Measurements from ENCODE around the gene BSN.
A peak's percentile ranks its signal among the peaks of the same experiment; 100 is the strongest.
"Not testable (repeated sequence)": the region's sequence is repeated elsewhere in the genome, so short reads cannot be mapped to it uniquely, and the experiment has no call there.

Gene BSN

DNA sequence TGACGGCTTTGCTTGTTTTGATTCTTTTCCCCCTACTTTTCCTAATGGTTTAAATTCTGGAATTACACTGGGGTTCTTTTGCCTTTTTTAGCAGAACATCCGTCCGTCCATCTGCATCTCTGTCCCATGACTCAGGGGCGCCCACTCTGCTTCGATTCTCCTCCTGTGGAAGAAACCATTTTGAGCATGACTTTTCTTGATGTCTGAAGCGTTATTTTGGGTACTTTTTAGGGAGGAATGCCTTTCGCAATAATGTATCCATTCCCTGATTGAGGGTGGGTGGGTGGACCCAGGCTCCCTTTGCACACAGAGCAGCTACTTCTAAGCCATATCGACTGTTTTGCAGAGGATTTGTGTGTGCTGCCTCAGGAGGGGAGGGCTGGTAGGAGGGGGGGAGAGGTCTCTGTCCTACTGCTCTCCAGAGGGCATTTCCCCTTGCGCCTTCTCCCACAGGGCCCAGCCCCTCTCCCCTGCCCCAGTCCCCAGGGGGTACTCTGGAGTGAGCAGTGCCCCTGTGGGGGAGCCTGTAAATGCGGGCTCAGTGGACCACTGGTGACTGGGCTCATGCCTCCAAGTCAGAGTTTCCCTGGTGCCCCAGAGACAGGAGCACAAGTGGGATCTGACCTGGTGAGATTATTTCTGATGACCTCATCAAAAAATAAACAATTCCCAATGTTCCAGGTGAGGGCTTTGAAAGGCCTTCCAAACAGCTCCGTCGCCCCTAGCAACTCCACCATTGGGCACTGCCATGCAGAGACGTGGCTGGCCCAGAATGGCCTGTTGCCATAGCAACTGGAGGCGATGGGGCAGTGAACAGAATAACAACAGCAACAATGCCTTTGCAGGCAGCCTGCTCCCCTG is 19.5 kb upstream of the BSN start:
- DNase-seq, result no peak

DNA sequence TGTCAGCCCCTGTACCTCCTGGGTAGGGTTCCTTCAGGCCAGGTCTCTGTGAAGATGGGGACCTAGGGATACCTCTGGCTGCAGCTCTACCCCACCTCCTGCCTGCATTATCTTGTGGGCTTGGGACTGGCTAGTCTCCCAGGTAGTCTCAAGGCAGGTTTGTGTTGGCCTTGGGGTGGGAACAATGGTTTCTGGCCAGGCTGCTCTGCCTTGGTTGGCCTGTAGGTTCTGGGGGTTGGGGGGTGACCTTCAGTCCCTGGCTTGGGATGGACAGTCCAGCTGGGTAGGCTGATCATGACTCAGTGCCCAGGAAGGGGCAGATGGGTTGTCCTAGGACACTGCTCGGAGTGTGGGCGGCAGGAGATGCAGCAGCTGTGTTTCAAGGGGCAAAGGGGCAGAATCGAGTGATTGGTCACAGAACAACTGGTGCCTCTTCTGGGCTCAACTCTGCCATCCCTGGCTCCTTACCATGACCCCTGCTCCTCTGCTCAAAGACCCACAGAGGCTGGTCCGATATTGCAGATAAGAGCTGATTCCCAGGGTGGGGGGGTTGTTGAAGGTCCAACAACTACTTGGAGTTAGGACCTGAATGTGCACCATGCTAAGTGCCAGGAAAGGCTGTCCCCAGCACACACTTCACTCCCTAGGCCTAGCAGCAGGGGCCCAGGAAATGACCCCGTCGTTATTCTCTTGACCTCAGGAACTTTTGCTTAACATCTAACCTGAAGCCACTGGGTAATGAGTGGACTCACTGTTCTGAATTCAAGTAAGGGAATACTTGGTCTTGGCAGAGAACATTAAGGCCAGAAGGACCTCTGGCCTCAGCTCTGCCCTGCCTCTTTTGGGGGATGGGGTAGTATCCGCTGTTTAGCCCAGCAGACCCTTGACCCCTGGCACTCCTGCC is 18.1 kb upstream of the BSN start:
- no peak for DNase-seq

DNA sequence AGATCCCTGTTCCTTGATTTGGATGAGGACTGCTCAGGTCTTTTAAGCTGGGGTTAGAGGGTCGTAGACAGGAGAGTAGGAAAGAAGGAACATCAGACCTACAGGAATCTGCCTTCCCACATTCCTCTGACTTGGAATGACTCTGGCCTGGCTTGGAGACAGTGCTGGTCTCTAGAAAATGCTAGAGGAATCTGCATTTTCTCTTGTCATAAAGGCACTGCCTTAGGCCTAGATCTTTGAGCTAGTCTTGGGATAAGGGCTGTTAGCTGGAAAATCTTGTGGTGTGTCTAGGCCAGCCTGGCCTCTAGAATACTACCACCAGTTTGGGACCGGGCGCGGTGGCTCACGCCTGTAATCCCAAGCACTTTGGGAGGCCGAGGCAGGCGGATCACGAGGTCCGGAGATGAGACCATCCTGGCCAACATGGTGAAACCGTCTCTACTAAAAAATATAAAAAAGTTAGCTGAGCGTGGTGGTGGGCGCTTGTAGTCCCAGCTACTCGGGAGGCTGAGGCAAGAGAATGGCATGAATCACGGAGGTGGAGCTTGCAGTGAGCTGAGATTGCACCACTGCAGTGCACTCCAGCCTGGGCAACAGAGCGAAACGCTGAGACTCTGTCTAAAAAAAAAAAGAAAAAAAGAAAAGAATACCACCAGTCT is 17.3 kb upstream of the BSN start:
- DNase-seq, result no peak

DNA sequence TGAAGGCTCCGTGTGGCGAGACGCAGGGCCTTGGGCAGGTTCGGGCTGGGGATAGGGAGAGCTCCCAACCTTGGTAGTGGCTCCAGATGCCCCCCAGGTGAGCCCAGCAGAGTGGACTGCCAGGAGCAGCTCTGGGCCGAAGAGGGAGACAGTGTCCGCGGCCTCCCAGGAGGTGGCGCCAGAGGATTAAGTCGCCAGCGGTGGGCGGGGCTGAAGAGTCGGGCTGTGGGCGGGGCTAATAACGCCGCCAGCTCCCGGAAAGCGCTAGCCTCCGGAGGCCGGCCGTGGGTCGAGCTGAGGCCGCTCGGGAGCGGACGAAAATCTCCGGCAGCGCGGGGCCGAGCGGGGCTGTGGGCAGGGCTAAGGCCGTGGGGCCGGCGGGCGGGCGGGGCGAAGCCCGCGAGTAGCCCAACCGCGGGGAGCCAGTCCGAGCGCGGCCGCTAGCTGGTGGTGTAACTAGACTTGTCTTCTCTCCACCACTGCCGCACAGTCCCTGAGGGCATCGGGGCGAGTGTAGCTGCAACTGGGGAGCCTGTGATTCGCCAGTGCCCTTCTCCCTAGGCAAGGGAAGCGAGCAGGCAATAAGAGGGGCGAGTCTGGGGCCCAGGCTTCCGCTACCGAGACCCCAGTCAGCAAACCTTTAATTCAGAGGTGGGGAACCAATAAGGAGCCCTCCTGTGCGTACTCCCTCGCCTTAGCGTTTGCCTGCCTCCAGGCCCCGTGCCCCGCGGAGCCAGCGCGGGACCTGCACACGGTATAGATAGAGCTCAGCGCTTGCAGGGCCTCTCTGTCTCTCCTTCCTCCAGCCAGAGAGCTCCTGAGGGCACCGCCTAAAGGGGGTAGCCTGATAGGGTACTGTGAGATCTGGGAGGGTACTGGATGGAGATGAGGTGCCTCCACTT is 14.4 kb upstream of the BSN start:
- DNase-seq, result peak; percentile 68 to 92 (median 86)

DNA sequence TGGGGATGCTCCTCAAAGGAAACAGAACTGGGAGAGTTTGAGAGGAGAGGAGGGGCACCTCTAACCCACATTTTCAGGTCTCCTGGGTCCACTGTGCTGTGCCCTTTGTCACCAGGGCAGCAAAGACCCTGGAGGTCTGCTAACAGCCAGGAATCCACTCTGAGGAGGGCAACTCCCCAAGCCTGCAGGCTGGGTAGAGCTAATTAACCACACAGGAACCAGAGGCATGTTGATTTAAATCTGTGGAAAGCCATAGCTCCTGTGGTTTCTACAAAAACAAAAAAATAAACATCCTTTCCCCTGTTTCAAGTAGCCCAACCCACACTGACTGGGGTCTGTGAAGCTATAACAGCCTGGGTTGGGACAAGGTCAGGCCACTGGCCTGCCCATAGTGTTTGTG is 2.2 kb upstream of the BSN start:
- DNase-seq, result no peak

DNA sequence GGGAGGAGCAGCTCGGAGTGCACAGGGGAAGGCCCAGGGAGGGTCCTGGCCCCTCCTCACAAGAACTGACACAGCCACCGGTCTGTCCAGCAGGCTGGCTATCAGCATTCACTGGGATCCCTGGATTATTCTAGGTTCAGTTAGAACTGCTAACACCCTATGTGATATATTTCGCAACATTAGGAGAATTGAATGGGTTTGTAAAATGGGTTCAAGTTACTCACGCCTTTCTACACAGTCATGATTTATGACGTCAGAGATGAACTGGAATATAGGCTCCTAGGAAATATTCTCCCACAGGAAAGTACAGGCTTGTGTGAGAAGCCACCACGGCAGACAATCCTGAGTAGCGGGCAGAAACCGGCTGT is 969 bp upstream of the BSN start:
- DNase-seq, result no peak

DNA sequence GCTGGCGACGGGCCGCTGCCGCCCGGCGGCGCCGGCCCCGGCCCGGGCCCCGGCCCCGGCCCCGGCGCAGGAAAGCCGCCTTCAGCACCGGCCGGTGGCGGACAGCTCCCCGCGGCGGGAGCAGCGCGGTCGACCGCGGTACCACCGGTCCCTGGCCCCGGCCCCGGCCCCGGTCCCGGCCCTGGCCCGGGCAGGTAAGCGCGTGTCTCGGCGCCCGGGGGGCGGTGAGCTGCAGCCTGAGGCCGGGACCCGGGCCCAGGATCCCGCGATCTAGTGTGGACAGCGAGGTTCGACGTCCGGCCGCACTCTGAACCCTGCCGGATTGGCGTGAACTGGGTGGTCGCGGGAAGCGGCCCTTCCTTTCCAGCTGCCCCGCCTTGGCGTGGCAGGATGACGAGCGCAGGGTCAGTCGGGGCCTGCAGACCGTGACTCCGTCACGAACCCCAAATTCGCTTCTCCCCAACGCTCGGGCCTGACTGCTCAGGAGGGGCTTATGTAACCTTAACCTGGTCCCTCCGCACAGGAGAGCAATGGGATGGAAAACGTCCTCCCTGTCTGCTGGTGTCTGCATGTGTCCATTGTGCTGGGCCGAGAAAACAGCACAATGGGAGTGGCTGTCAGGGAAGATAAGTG is 472 bp downstream of the BSN start:
- DNase-seq, result peak; percentile 37 to 73 (median 64)

DNA sequence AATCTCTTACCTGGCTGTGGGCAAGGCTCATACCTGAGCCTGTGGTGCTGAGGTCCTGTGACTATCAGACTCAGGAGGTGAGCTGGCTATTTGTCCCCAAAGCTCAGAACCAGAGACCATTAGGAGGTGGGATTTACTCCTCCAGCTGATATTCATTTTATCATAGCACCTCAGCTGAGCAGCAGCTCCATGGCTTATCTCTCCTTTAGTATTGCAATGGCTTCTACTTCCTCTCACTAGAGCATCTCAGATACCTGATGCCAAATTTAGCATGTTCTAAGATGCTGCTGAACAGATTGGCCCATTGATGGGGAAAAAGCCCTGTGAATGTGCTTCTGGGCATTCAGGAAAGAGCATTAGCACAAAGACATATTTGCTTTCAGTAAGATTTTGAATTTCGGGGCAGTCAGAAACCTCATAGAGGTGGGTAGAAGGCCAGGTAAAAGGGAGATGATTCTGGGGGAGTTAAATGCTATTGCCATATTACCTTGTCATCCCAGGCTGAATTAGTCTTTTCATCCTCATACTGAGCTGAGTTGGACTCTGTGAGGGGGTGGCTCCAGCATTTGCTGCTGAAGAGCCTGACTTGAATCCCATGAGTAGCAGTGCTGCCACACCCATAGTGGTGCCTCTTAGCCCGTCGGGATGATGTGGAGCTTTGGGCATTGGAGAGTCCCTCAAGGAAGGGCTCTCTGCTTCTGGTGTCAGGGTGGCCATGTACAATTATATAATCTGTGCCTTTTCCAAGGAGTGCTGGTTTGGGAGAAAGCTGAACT is 2.4 kb downstream of the BSN start:
- no peak for DNase-seq

DNA sequence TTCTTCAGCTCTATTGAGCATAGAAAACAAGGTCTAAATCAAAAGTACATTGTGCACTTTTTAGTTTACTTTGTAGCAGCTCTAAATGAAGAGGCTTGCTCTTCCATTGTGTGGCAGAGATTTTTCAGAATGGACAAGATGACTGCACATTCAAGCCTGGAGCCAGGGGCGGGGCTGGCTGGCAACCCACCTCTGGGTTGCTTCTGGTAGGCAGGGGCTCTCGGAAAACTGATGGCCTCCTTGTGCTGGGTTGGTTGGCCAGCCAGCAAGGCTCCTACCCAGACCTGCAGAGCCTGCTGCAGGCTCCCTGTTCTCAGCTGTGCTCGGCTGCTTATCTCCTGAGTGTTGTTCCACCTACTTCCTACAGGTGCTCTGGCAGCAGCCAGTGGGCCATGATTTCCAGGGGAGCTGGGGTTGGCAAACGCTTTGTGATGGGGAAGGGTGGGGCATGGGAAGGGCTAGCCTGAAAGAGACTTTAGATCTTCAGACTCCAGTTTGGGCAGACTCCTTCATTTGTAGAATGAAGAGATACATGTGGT is 8.8 kb downstream of the BSN start:
- DNase-seq, result no peak

DNA sequence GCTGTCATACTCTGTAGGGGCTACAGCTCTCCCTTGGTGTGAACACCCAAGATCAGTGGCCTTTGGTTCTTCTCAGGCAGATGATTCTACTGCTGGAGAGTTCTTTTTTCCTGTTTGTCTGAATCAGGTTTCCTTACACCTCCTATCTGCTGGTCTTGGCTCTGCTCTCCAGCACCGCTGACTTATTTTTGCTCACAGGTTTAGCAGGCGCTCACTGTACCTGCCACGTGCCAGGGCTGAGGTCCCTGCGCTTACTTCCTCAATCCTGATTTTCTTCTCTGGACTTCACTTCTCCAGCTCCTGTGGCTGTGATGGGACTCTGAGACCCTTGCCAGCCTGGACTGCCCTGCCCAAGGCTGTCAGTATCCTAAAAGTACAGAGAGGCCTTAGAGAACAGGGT is 9.5 kb downstream of the BSN start:
- no peak for DNase-seq

DNA sequence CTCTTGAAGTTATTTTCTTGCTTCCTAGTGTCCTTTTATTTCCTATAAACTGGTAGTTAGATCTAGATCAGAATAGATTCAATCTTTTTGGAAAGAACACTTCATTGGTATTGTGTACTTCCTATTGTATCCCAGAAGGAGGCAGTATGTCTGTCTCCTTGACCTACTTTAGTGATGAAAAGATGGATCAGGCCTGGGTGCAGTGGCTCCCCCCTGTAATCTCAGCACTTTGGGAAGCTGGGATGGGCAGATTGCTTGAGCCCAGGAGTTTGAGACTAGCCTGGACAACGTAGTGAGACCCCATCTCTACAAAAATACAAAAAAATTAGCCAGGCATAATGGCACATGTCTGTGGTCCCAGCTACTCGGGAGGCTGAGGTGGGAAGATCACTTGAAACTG is 12.0 kb downstream of the BSN start:
- DNase-seq, result no peak

DNA sequence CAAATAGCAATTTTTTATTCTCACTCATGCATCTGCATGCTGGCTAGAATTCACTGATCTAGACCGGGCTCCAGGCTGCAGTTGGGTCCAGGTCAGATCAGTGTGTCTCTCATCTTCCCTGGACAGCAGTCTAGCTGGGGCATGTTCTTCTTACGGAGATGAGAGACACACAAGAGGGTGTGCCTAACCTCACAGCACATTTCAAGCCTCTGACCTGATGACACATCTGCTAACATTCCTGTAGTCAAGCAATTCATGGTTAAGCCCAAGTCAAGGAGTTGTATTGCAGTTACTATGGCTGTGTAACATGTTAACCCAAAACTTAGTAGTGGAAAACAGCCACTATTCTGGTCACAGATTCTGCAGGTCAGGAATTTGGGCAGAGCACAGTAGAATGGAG is 13.1 kb downstream of the BSN start:
- no peak for DNase-seq

DNA sequence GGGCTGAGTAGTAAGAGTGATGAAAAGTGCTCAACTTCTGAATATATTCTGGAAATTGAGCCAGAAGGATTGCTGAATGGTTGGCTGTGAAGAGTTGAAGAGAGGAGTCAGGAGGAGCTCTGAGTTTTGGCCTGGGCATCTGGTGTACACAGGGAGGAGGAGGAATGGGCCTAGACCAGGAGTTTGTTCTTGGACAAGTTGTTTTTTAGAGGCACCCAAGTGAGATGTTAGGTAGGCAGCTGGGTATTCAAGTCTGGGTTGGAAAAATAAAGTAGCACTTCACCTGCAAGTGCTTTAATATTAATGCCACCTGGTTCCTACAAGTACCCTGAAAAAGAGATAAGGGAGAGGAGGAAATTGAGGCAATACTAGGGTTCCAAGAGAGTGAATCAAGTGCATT is 14.7 kb downstream of the BSN start:
- no peak for DNase-seq

DNA sequence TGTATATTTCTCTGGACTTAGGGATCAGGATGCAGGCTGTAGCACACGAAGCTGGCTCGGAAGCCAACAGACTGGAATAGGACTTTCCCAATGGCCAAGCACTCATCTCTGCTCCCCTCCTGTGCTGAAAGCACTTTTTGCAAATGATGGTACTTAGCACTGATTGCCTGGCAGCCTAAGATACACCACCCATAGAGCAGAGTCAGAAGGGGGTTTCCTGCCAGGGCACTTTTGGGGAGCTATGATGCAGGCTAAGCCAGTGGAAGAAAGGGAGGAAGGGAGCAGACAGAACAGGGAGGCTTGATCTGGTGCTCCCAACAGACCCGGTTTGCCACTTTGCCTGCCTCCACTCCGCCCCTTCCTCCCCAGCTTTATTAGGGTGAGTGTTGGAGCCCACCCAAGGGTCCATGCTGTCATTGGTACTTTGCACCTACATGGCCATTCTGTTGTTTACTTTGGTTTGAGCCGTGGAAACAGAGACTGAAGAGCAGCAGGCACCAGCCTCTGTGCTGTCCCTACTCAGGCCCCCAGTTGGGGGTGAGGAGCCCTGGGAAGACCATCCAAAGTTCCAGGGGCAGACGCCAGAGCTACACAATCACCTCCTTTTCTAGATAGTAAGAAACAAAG is 15.9 kb downstream of the BSN start:
- no peak for DNase-seq

DNA sequence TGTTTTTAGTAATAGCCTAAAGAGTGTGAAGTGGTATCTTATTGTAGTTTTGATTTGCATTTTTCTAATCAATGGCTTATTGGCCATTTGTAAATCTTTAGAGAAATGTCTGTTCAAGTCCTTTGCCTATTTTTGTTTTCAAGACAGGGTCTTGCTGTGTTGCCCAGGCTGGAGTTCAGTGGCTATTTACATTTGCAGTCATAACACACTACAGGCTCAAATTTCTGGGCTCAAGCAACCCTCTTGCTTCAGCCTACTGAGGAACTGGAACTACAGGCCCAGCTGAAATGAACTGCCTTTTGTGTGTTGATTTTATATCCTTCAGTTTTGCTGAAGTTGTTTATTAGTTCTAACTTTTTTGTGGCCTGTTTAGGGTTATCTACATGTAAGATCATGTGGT is 27.9 kb downstream of the BSN start:
- no peak for DNase-seq

DNA sequence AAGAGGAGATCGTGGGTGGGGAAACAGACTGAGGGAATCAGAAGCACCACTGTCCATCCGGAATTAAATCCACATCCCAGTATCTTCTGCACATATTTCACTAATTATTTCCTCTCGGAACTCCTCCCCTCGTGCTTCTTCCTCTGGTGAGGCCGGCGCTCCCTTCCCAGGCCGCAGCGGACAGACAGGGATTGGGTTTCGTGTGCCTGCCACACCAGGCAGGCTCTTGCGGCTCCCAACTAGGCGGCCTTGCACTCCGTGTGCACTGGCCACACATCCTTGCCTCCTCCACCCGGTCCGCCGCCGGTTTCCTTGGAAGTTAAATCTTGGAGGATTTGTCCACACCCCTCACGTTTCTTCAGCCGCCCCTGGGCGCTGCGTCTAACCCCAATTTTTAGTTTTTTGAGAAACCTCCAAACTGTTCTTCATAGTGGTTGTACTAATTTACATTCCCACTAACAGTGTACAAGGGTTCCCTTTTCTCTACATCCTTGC is 31.0 kb downstream of the BSN start:
- DNase-seq, result not testable (repeated sequence)

DNA sequence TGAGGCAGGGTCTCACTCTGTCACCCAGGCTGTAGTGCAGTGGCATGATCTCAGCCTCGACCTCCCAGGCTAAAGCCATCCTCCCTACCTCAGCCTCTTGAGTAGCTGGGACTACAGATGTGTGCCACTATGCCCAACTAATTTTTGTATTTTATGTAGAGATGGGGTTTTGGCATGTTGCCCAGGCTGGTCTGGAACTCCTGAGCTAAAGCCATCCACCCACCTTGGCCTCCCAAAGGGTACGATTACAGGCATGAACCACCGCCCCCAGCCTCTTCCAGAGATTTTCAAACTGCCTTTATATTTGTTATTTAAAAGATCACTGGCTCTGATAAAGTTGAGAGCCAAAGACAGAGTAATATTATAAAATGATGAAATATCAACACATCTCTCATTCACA is 37.3 kb downstream of the BSN start:
- DNase-seq, result no peak

DNA sequence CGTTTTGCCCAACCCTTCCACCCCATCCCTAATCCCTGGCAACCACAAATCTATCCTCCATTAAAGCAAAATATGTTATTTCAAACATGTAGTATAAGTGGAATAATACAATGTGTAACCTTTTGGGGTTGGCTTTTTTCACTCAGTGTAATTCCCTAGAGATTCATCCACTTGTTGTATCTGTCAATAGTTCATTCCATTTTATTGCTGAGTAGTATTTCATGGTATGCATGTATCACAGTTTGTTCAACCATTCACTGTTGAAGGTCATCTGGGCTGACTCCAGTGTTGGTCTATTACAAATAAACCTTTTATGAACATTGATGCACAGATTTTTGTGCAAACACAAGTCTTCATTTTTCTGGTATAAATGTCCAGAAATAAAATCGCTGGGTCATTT is 38.8 kb downstream of the BSN start:
- no peak for DNase-seq

DNA sequence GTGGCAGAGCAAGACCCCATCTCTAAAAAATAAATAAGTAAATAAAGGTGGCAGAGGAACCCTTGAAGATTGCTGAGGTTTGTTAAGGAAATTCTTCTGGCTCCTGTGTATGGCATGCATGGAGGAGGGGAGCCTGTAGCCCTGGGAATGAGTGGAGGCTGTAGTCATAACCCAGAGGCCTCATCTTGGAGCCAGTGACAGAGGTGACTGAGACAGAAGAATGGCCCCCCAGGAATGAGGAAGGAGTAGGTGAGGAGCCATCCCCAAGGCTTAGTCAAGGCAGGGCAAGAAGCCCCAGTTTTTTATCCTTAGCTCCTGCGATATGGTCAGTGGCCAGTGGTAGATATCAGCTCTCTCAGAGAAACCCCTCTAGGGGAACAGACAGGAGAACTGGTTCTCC is 46.5 kb downstream of the BSN start:
- DNase-seq, result no peak

DNA sequence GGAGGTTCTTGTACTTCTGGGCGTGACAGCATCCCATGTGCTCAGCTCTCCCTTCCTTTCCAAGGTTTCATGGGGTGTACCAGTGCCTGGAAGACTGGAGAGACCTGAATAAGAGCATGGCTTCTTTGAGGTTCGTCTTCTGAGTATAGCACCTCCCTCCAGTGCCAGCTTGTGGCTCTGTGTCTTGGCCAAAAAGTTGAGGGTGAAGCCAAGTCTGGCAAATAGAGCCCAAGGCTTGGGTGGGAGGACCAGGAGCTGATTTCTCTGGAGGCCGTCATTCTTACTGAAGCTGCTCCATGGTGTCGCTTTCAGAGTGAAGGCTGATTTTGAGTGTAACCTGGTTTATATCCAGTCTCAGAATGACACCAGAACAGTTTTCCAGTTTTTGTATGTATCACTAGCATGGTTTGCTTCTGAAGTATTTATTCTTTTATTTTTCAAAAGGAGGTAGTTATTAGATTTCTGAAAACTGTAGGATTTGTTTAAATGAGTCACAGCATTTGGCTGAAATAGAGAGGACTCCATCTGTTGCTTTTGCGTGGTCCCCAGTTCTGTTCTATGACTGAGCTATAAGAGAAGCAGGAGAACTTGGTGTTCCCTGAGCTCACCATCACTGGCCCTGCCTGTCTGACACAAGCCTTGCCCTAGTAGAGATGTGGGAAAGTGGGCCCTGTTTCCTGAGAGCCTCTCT is 47.2 kb downstream of the BSN start:
- no peak for DNase-seq
